ENCODE data around the gene RPL34.
"Not testable (repeated sequence)": the region's sequence is repeated elsewhere in the genome, so short reads cannot be mapped to it uniquely, and the experiment has no call there.

Gene RPL34

DNA sequence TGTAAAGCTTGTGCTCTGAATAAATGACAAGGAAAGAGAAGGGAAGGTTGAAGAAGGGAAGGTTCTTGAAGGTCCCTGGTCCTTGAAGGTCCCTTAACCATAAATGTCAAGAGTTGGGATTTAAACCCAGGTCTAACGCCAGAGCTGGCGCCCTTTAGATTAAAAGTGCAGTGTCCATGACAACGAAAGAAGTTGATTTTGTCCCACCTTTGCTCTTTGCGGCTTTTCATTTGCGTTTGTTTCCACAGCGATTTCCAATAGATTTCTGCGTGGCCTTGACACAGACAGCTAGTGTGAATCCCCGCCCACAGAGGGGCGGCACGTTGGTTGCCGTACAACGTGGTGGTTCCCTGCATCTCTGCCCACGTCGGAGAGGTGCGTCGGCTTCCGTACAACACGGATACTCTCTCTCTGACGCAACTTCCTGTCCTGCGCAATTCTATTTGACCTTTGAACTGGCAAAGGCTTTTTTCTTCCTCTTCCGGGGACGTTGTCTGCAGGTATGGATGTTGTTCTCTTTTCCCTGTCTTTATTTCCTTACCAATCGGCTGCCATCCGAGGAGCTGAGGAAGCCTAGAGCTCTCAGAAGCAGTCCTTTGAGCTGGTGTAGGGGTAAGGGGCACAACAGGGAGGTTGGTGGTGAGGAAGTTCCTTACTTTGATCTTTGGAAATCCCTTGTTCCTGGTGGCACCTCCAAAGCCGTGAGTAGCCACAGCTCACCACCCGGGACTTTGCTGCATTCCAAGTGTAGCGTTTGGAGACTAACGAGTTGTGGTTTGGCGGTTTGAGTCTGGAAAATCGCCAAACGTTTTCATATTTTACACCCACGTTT lies at the start of gene RPL34:
Gene RPL34, plus strand, starts transcription at position 476 of the 832 bp plus-strand sequence. CDS start 1,384 bp downstream, outside the sequence.
- DNase-seq (ENCODE audit: low read depth): peak; percentile 96

DNA sequence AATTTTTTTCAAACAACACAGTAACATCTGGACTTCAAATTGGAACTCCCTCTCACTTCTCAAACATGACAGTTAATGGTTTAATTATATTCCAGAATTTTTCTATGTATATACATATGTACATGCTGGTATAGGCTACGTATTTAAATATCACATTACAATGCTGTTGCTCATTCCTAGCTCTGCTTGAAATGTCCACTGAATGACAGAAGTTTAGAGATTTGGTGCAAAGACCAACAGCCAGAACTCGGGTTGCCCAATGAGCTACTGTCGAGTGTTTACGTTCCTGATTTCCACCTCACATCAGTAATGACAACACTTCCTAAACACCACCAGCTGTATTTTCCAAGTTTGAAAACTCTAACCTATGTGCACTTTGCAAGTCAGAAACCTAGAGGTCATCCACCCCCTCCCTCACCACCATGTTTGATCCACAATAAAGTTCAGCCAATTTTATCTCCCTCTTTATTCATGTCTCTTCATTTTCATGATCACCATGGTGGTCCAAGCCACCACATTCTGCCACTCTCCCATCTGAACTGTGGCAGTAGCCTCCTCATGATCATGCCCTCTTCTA lies 49.3 kb upstream of the RPL34 start:
- DNase-seq (ENCODE audit: low read depth): no peak

DNA sequence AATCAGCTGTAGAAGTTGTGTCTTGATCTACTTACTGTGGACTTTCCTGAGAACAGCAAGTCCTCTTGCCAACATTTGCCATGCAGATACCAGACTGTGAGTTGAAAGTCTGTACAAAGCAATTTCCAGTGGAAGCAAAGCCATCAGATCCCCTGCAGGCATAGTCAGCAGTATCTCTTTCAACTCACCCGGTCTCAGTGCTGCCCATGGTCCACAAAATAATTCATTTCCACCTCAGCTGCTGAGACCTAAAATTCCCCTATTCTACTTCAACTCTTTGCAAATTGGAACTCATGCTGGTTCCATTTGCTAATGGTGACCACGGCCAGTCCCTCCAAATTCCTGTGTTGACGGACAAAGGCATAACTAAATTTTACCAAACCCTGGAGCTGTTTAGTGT lies 46.0 kb upstream of the RPL34 start:
- DNase-seq (ENCODE audit: low read depth): no peak

DNA sequence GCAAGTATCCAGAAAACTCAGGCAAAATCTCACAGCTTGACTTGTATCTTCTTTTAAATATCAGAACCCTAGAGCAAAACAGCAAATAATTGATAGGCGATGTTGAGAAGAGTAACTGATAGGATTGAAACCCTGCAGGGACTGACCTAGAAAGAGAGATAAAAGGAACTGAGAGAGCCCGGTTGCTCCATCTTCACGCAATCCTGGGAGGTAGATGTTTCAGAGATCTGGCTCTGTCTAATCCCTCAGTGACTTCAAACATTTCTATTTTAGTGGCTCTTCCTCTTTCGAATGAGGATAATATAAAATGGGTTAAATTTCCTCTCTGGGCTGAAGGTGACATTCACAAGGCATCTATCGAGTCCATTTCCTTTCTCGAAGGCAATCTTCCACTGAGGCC lies 39.3 kb upstream of the RPL34 start:
- no peak for DNase-seq (ENCODE audit: low read depth)

DNA sequence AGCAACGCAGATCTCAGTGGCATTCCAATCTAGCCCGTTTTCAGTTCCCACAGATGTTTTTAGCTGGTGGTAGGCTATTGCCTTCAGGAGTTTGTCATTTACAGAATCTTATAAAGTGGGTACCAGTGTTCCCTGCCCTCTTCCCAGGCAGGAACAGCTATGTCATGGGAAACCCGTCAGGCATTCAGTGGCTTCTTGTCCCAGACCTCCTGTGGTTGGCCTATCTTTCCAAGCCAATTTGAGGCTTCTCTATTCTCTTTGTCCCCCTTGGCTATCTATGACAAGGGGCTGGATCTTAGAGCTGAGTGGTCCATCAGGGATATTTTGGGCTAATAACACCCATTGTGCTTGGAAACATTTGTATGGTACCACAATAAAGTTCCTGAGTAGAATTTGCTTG lies 33.6 kb upstream of the RPL34 start:
- DNase-seq (ENCODE audit: low read depth): no peak

DNA sequence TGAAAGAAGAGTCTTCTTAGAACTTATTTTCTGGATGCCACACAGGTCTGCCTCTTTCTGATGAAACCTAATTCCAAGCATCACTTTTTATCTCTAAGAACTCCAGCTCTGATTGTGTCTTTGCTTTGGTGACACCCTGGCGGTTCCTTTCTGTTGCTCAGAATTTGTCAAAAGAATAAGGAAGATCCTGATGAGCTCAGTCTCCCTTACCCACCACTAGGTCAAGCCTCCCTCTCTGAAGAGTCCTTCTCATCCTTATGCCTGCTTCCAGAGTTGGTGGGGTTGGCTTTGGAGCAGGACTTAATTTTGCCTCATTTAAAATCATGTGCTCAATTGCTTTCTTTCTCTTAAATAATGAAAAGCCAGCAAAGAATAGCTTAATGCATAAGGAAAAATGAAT lies 31.5 kb upstream of the RPL34 start:
- no peak for DNase-seq (ENCODE audit: low read depth)

DNA sequence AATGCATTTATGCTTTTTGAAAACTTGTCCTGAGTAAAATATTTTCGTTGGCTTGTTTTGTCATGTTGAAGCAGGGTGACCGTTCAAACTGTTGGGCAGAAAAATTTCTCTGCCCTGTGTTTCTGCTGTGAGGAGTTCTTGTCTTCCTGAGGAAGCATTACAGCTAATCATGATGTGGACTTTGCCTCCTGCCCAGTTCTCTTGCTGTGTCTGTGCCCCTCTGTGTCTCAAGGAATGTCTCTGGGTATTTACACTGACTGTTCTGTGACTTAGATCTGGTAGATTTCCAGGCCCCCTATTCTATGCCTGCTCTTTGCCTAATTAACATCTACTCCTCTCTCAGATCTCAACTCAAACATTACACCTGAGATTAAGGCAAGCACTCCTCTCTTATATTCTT lies 30.4 kb upstream of the RPL34 start:
- DNase-seq (ENCODE audit: low read depth): no peak

DNA sequence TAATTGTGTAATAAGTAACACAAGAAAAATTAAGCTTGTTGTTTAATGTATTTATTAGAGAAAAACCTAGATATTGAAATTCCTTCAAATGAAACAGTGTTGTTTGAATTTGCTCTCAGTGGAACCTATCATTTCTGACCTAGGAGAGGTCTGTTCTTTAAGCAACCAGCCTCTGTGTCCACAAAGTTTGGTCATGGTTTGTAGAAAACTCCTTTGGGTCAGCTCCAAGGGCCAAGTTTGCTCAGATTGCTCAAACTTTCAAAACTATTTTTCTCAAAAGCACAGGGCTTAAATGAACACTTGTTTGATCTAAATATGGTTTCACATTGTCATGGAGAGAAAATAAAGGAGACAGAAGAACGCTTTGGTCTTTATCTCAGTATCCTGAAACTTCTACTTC lies 29.6 kb upstream of the RPL34 start:
- DNase-seq (ENCODE audit: low read depth): no peak

DNA sequence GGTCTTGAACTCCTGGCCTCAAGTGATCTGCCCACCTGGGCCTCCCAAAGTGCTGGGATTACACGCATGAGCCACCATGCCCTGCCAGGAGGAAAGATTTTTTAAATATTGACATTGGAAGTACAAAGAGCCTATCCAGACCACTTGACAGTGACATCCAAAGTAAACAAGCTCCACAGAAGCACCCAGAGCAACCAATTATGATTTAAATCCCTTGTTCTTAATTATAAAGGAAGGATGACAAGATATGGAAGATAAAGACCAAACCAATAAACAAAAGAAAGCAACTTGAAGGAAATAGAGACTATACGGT lies 27.7 kb upstream of the RPL34 start:
- no peak for DNase-seq (ENCODE audit: low read depth)

DNA sequence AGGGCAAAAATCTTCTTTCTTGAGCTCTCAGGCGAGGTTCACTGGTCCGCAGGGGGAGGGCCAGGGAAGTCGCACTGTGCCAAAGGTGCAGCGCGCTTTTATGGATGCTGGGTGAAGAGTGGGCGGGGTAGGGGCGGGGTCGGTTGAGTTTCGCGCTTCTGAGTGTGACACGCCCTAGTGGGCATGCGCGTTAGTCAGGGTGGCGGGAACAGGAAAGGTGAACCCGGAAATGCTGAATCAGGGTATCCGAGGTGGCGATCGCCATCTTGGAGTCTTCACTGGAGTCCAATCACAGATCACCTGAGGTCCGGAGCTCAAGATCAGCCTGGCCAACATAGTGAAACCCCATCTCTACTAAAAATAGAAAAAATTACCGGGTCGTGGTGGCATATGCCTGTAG lies 26.1 kb upstream of the RPL34 start:
- DNase-seq (ENCODE audit: low read depth): not testable (repeated sequence)

DNA sequence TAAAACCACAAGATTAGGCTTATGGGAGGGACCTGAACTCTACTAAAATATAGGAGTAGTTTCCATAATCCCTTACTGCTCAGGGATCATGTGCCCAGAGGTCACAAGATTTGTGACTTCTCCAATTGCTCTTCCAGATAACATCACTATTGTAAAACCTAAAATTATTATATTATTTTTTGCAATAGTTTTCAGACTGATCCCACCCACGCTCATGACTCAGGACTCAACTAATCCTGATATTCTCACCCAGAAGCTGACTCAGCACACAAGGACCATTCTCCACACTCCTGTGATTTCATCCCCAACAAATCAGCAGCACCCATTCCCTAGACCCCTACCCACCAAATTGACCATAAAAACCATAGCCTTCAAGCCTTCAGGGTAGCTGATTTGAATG lies 24.0 kb upstream of the RPL34 start:
- DNase-seq (ENCODE audit: low read depth): no peak

DNA sequence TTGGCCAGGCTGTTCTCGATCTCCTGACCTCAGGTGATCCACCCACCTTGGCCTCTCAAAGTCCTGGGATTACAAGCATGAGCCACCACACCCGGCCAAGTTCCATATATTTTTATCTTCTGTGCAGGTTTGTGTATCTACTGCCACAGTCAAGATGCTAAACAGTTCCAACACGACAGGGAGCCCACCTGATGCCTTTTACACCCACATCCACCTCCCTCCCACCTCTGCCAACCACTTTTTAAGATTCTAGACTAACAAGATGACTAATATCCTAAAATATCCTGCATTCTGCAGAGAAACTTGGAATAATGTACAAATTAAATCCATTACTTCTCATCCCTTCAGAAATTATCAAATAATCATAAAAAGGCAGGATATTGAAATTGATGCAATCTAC lies 19.3 kb upstream of the RPL34 start:
- no peak for DNase-seq (ENCODE audit: low read depth)

DNA sequence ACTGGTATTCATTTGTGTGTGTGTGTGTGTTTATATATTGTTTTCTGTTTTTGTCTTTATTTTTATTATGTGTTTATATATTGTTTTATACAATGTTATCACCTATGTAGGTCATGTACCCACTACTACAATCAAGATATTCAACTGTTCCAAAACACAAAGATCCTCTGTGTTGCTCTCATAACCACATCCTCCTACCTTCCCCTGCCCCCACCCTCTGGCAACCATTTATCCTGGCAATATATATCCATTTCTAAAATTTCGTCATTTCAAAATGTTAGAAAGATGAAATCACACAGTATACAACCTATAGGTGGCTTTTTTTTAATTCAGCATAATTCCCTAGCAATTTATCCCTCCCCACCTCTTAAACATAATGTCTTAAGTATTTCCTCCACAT lies 18.8 kb upstream of the RPL34 start:
- DNase-seq (ENCODE audit: low read depth): no peak

DNA sequence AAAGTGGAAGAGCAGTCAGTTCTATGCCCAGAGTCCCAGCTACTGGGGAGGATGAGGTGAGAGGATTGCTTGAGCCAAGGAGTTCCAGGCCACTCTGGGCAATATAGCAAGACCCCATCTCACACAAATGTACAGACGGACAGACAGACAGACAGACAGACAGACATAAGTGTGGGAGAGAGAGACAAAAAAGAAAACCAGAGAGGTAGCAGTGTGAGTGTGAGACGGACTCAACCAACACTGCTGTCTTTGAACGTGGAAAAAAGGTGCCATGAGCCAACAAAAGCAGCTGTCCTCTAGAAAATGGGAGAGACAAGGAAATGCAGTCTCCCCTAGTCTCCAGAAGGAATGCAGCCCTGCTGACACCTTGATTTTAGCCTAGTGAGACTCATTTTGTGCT lies 18.2 kb upstream of the RPL34 start:
- no peak for DNase-seq (ENCODE audit: low read depth)

DNA sequence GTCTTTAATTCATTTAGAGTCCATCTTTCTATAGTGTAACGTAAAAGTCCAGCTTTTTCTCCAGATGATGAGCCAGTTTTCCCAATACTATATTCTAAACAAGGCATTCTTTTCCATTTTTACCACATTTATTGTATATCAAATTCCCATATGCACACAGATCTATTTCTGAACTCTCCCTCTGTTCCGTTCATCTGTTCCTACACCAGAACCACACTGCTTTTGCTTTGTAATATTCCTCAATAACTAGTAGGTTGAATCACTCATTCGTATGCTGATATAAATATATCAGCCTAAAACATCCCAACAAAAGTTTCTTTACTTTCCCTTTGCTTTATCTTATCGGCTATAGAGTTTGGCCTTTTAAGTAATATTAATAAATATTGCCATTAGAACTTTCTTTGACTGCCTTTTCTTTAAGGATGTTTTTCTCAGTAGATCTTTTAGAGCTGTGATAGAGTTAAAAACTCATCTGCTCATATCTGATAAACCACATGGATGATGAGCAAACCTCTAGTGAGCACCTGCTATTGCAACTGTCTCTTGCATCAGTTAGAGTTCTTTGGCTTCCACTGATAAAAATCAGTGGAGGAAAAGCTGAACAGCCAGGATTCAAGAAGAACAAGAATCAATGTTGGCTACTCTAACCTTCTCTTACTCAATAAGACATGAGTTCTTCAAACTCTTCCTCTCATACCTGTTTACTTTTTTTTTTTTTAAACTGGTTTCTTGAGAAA lies 13.1 kb upstream of the RPL34 start:
- DNase-seq (ENCODE audit: low read depth): no peak

DNA sequence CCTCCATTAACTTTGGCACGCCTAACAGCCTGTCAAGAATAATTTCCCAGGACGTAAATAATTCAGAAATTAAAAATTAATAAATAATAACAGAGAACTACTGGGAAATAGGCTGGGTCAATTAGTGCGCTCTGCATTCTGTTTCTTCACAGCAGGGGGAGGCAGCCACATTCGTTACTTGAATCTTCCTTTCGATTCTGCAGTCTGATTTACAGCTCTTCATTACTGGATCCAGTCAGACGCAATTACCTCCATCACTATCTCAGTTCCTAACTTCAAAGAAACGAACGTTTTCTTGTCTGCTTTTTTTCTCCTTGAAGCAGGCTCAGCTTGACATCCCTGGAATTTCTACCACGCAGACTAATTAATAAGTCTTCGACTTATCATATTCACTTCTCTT lies 9.0 kb upstream of the RPL34 start:
- no peak for DNase-seq (ENCODE audit: low read depth)

DNA sequence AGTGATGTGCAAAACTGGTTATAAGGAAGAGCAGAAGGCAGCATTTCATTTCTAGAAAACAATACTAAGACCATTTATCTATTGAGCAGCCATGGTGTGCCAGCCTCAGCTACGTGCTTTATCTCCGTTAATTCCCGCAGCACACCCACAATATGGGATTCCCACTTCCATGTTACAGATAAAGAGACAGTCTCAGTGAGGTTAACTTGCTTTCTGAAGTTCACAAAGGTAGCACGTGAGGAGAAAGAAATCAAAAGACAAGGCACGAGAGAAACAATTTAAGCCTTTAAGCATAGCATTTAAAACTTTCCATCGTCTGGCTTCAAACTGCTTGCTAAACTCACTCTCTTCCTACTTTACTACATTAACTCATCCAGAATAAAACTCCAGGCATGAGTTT lies 8.0 kb upstream of the RPL34 start:
- DNase-seq (ENCODE audit: low read depth): no peak

DNA sequence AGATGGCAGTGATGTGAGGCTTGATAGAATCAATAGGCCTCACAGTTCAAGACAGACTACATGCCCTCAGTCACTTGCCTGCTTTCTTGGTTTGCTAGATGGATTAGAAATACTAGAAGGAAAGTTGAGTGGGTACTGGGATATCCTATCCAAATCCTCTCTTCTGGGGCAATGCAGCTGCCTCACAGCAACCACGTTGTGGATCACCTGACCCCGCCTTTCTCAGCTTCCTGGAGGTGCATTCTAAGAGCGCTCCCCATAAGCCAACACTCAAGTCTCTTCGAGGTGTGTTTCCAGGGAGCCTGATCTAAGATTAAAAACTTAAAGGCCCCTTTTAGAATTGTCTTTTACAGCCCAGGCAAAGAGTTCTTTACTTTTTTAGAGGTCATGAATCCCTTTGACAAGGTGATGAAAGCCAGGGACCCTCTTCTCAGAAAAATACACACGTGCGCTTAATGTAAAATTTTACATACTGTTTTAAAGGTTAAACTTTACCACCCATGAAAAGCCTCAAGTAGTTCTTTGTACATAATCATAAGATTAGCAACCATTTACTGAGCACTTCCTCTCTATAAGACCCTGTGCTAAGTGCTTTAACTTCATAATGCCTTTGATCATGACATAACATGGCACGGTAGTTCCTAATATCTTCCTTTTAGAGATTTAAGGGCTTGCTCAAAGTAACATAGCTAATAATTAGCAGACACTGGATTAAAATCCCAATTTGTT lies 840 bp upstream of the RPL34 start:
- no peak for DNase-seq (ENCODE audit: low read depth)

DNA sequence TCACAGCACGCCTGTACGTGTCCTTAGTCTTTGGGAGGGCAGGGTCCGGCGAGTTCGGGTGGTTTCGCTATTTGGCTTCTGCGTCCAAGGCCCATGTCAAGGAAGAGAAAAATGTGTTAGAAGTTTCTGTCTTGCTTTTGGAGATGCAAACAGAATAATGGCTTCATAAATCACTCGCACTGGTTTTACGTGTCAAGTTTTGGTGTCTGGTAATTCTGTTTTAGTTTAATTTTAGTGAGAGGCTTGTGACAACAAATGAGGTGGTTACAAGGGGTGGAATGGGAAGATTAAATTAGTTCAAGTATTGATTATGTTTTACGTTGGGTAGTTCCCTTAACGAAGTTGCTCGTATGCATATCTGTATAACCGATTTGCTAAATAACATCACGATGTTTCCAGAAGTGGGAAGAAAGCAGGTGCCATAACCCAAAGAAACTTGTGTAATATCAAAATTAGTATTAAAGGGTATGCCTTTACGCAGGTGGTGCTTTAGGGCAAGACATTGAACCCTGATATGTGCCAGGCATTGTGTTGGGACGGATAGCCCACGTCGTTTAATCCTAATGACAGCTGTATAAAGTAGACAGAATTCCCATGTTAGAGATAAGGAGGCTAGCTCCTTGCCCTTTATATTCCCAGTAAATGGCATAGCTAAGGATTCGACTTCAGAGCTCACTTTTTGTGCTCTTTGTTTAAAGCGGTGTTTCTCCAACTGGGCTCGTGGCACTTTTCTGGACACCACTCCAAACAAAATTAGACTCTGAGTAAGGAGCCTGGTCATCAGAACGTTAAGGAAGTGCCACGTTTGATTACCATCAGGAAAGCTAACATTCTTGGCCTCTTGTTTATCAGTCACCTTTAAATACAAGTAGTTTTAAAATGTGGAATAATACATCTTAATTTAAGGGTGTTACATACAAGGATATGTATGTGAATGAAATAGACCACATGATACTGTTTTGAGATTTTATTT lies 843 bp downstream of the RPL34 start:
- no peak for DNase-seq (ENCODE audit: low read depth)

DNA sequence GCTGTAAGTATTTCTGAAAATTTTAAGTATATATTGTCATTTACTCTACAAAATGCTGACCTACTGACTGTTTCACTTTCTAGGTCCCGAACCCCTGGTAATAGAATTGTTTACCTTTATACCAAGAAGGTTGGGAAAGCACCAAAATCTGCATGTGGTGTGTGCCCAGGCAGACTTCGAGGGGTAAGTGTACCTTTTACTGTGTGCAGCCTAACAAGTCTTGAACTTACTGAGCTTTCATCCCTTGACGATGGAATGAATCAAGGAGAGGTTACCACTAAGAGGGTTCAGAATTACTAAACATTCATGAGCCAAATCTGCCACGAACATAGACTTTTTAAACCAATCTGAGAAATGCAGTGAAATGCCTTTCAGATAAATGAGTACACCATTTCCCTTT lies 1.6 kb downstream of the RPL34 start:
- DNase-seq (ENCODE audit: low read depth): no peak

DNA sequence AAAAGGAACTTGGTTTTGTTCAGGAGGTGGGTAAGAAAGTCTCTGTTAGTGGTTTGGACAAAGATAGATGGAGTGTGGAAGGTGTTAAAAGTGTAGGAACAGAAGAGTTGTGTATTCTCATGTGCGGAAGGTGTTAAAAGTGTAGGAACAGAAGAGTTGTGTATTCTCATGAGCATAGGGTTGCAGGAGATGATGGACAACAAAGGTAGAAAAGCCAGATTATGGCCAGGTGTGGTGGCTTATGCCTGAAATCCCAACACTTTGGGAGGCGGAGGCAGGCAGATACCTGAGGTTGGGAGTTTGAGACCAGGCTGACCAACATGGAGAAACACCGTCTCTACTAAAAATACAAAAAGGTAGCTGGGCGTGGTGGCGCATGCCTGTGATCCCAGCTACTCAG lies 2.5 kb downstream of the RPL34 start:
- DNase-seq (ENCODE audit: low read depth): no peak
